GF-D8 (cell line): ENCODE results near the gene ATP8A1.

Source experiments
- DNase-seq: peaks from one replicate; lab custom pipeline; 2025; lab: John Stamatoyannopoulos, UW

The ATP8A1 gene

DNA sequence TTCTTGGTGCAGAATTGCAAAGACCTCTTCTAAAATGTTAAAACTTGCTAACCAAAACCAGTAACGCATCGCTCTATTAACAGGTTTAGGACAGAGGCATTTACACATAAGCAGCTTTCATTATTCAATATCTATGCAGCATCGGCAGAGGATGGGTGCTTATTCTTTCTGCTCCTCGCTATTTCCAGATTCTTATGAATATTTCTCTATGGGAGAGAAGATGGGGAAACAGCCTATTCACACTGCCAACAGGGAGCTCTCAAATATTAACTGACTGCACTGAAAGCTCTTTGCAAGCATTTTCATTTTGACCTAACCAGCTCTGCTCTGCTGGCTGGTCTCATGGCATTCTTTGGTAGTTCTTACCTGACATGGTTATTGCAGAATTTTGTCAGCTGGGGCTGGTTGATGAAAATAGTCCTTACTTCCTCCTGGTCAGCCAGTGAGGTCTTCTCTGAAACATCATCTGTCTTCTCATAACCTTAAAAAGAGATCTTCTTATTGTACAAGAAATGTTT, 30.2 kb downstream of the ATP8A1 start:
- no peak for DNase-seq

DNA sequence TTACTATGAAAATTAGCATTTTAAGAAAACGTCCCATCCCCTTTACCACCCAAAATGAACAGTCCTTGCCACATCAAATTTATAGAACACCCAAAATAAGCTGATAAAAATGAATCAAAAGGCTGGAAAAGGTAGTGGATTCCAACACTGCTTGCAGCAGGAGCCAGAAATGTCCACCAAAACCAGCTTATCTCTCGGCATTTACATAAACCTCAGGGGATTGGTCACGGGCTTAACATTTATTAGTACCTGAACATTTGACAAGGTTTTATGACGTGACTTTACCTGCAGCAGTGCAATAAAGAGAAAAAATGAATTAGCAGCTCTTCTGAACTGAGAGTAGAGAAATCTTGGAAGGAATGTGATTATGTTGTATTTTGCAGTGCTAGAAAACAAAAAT, 31.6 kb downstream of the ATP8A1 start:
- DNase-seq, result no peak

DNA sequence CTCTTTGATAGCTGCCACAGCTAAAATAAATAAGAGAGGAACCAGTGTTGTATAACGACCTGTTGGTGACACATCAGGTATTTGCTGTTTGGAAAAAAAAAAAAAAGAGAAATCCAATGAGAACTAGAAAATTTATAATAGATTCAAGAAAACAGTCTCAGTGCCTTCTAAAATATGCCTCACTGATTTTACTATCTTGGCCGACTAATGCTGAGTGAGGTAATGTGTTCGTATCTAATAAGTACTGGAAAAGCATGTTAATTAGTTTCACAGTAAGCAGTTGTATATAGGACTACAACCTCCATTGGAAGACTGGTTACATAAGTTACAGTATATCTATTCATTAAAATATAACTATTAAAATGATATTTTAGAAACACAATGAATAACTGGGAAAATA, 32.4 kb downstream of the ATP8A1 start:
- DNase-seq, result no peak

DNA sequence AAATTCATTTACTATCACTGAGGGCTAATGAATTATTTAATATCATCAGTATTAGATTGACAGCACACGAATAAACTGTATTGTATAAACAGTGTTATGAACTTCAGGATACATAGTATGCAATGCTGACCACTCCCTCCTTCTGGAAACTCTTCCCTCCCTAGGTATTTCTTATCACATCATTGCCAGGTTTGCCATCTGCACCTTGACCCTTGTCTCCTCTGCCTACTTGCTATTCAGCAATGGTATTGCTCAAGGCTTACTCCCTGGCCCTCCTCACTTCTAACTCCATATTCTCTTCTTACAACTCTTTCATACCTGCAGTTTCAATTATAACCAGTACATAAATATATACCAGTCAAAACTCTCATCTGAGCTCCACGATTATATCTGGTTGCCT, 38.9 kb downstream of the ATP8A1 start:
- no peak for DNase-seq

DNA sequence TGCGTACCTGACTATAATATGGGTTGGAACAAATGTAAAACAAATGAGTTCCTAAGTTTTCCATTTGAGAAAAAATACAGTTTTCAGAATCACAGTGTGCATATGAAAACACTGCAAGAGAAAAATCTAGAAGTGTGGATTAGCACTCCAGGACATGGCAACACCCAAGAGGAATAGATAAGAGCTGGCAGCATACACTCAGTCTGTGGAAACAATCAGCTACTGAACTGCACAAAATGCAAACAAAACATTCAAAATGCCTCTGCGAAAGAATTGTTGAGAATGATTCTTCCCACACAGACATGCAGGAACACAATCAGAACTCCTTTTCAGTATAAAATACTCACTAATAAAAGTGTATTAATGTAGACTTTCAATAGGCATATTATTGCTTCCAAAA, 39.9 kb downstream of the ATP8A1 start:
- DNase-seq, result no peak

DNA sequence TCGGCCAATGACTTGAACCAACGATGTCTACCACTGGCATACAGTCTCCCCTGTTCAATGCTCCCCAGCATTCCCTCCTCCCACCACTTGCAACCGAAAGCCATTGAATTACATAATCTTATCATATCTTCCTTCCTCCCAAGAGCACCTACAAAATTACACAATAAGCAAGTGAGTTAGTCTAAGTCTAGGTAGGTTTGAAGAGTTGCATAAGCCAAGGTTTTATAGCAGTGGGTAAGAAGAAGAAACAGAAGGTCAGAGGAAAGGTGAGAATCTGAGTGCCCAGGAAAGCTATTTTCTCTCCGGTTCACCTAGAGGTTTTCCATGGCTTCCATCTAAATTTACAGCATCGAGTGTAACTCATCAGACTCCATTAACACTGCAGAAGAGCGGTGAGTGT, 40.3 kb downstream of the ATP8A1 start:
- no peak for DNase-seq

DNA sequence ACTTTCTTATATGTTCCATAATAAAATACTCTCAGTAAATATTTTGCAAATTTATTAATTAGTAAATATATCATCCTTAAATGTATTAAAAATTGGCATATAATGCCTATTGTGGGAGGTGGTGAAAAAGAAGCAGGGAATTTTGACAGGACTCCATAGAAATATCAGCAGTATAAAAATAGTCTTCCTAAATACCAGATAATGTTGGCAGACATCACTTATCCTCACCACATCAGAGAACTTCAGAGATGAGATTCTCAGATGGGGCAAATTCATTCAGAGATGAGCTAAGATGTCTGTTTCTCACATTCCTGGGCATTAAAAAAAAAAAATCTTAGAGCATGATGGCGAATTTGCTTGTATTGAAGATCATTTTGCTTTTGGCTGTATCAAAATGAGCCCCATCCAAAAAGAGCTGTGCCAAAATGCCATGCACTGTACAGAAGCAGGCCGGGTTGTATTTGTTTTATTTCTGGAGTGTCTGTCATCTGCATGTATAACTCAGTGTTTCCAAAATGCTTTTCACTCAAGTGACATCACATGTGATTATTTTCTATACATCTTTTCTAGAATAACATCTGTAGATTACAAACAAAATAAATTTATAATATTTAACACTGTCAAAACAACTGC, 41.7 kb downstream of the ATP8A1 start:
- DNase-seq, result no peak

DNA sequence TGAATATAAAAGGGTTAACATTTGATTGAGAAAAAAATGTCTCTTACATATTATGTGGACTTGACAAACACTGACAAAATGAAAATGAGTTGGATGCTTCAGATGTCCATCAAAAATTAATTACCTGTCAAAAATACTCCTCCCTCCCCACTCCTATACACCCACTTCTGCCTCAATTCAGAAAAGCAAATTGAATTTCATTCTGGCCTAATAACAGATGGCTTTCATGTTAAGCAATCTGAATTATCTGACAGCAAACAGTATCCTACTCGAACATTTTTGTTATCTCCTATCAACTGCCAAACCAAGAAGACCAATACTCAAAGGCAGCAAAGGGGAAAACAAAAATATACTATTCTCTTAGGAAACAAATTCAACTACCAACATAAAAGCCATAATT, 44.0 kb downstream of the ATP8A1 start:
- DNase-seq, result no peak

DNA sequence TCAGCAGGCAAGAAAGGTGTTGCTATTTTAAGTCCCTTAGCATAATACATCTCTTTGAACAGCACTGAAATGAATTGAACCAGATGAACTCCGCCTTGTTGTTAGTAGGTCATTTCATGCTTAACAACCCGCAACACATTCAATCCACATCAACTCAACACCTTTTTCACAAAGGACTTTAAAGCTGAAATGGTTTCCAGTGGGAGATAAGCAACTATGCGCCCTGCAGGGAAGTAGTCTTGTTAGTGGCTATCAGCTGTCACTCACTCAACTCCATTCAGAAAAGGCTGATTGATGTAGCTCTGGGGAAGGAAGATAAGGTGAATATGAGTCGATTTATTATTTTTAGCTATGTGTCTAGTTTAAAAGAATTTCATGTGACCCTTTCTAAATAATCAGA, 46.0 kb downstream of the ATP8A1 start:
- no peak for DNase-seq

DNA sequence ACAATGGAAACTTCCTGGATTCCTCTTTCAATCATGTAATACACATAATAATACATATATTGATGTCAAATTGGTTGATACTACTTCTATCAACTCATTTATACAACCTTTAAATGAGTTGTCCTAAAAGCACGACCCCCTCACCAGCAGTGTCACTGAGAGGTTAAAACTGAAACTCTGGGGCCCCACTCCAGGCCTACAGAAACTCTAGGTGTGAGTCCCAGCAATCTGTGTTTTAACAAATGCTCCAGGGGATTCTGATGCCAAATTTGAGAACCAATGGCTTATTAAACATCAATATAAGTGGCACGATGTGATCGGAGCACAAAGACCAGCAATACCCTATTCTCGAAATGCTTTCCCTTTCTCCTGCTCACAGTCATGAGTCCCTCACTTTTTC, 47.9 kb downstream of the ATP8A1 start:
- no peak for DNase-seq

DNA sequence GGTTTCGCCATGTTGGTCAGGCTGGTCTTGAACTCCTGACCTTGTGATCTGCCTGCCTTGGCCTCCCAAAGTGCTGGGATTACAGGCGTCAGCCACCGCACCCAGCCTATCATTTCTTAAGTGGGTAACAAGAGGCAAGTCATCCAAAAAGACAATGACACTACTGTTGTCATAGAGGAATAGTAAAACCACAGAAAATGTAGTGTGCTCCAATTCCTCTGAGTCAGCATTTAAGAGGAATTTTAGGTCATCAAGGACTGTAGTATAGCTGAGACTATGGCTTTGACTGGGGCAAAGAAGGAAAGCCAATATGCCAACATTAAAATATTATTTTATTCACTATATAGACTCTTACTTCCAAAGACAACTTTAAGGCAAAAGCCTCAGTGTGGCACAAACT, 48.4 kb downstream of the ATP8A1 start:
- DNase-seq, result no peak

DNA sequence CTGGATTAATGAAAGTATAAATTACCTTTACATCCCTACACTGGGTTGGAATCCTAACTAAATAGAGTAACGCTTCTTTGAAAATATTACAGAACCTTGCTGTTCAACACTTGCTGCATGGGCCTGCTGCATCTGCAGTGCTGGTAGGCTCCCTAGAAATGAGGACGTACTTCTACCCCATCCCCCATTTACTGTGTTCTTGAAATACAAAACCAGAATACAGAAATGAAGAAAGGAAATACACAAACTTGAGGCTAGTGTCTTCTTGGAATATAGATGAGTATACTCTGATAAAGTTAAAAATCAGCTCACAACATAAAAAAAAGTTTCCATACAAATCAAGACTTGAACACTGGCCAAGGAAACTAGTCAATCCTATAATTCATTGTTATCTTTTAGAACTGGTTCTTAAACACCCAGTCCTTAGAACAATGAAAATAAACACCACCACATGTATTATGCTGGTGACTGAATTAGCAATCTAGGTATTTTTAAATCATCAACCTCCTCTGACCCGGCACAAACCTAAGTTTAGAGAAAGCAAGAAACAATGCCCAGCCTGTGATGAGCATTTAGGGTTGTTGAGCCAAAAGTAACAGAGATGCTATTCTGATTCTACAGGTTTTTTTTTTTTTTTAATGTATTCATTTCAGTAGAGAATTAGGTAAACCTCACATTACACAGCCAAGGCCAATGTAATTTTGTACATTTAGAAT, 49.7 kb downstream of the ATP8A1 start:
- DNase-seq, result no peak

DNA sequence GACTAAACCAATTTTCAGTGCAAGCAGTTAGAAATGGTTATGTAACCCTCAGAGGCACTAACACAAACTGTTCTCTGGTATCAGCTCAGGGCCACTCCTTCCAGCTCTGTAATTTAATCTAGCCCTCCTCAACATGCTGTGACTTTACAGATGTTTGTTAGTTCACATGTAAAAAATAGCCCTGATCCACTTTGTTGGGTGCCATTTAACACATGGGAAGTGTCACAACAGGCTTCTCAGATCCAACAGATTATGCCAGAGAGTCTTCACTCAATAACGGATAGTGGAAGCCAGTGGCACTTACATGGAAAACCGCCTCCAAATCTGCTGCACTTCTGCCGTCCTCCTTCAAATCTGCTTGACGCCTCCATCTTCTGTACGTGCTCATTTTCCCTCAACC, 51.6 kb downstream of the ATP8A1 start:
- no peak for DNase-seq

DNA sequence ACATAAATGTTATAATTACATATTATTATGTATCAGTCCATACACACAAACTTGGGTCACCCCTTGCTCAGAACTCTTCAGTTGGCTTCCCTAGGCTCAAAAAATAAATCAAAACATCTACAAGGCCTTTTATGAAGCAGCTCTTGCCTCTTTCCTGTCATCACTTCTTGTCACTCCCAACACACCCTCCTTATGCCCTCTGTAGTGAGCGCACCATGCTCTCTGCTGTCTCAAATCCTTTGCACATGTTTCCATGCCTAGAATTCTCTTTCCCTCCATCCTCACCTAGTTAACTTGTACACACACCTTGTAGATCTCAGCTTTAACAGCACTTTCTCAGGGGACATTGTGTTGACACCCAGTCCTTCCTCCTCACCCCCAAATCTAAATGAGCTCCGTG, 53.0 kb downstream of the ATP8A1 start:
- no peak for DNase-seq

DNA sequence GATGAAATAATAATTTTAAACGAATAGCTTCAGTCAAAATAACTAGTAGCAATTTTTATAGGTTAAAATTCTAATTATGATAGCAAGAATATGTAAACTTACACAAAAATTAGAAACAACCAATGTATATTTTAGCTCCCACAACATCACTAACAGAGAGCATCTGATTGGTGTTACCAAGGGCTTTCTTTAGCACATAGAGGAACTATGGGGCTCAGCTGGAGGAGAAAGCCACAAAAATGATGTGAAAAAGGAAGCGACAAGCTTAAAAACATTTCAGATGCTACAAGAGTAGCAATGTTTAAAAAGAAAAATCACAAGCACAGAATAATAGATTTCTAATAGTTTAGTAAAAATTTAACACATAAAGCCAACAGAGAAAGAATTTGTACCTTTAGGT, 56.3 kb downstream of the ATP8A1 start:
- no peak for DNase-seq

DNA sequence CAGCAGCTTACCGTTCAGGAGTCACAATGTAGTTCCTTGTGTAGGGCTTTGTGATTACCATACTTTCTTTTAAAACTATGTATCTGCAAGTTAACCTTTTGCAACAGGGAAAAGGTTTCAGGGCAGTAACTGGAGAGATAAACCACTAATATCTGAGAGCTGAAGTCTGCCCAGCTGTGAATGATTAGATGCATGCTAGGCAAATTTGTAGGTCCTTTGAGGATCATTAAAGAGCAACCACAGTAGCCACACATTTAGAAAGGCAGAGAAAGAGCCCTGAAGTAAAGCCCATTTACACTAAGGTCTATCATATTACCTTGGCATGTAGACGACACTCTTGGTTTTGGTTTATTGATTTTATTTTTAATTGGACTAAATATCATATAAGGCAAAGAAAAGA, 60.0 kb downstream of the ATP8A1 start:
- no peak for DNase-seq

DNA sequence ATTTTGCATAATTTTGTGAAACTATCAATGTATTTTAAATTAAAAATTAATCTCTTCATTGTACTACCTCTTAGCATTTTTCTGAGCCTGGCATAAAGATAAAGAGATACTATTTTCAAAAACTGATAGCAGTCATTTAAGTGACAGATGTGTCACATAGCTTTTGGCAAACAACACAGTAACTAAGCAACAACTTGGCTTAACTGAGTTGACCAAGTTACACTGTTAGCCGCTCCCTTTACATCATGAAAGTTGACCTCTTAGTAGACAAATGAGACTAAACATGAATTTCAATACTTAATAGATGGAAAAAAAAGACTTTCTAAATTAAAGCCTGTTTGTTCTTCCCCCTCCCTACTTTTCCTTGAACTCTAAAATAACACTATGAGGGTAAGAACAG, 62.0 kb downstream of the ATP8A1 start:
- DNase-seq, result no peak

DNA sequence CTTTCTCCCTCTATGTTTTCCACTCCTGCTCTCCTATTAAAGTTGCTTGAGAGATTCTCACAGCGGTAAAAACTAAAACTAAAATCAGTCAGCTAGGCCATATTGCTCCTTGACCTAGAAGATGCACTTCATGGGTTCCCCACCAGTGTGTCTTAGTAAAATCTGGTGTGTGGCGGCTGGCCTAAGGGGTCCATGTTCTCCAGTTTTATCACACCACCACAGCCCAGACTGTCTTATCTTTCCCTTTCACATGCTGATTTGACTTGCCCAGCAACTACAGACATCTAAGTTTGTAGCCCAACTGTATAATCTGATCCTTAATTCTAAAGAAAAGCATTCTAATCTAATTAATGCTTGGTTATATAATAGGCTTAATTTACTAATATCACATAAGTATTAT, 68.0 kb downstream of the ATP8A1 start:
- DNase-seq, result no peak

DNA sequence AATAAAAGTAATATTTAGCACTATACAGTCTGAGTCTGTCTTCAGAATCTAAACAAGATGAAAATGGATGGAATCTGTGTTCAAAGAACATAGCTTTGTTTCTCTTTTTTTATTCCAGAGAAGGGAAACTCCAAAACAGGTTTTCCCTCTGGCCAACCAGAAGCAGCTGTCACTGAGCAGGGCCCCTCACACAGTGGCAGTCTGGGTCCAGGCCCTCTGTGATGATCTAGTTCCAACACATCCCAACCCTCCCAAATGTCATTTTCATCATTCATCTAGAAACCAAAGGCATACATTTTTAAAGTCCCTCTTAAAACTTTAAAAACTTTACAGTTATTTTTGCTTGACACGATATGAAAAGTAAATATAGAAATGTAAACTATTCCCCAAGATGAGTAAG, 70.1 kb downstream of the ATP8A1 start:
- no peak for DNase-seq

DNA sequence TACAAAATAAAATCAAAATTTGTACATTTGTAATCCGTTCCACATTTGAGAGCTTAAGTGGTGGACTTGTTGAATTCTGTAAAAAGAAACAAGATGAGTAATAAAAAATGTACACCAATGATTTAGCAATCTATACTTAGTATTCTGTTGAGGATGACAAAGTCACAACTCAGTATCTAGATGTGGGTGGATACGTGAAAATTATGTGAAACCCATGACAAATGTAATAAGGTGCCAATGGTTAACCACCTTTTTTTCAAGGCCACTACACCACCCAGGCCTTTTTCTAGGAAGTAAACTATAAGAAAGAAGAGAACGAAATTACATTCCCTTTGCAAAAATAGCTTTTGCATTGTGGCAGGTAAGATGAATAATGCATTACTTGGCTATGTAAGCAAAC, 77.0 kb downstream of the ATP8A1 start:
- no peak for DNase-seq

DNA sequence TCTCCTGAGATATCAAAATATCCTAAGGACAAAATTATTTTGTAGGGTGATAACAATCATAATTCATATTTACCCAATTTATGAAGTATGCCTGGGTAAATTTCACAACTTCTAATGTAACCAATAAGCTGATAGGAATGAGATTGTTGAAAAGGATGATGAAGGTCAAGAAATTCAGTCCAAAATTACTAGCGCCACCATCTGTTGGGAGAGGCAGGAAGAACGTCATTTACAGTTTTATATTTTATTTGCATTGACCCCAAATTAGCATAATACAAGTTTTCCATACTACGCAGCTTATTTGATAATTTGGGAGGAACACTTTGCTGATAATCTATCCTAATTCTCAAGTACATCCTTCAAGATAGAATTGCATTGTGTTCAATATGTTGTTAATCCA, 78.7 kb downstream of the ATP8A1 start:
- no peak for DNase-seq

DNA sequence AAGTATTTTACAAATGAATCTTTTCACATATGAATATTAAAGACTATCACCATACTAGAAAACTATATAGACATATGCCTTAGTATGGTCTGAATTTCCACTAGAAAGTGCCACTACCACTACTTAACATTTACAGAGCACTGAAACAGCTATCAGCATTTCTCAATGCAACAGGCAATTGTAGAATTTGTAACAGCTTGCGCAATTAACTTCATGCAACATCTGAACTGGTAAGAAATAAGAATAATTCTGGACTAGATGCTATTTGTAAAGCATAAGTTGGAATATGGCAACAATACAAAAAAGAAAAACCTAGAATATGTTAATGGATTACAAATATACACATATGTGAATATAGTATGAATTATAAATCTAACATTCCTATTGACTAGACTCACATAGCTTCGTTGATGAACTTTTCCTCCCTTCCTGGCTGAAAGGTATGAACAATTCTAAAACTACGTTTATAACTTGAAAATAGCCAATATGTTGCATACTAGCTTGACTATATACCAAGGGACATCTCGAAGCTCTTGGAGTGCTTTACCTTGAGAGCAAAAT, 82.0 kb downstream of the ATP8A1 start:
- DNase-seq, result peak; percentile 3

DNA sequence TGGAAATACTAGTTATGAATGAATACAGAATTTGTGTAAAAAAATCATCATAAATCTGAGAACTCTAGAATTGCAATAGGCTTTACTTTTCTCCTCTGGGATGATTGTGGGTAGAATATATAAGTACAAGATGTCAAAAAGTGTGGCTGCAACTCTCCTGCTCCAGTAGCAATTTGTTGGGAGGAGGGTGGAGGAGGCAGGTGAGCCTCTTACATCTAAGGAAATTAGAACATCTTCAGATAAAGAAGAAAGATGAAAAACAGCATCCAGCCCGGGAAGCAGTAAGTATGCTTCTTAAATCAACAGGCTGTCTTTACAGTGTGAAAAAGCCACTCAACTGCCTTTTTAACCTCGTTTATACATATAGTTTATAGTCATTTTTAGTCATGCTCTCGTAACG, 83.7 kb downstream of the ATP8A1 start:
- DNase-seq, result no peak

DNA sequence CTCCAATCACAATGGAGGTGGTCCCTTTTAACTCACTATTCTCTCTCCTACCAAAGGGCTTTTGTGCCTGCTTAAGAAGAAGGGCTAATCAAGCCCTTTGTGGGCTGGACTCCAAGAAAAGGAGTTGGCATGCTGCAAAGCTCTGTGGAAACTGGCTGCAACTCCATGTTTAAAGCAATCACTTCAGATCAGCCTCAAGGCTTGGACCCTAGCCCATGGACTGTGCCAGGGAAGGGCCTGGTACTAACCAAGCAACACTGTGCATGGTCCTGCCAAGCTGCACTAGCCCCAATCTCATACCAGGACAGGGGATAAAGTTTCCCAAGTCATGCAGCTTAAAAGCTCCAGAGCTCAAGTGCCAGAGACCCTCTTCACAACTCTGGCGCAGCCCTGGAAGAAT, 86.7 kb downstream of the ATP8A1 start:
- DNase-seq, result no peak
